HEK293T (cell line): ENCODE measurements around the gene BAIAP2L2.

Experiments
- CTCF ChIA-PET: fragments of 350-600 bp; formaldehyde crosslinking; extraction: SDS; loops from one replicate; lab custom pipeline; 2021; ENCODE audit warnings: antibody characterized with exemption, inconsistent platforms; lab: Yijun Ruan, JAX
- POLR2A ChIA-PET: fragments of 350-600 bp; formaldehyde crosslinking; extraction: SDS; loops from one replicate; lab custom pipeline; 2020; ENCODE audit warnings: antibody characterized with exemption, inconsistent platforms; lab: Yijun Ruan, JAX
- DNase-seq: peaks from one replicate; pipeline ENCODE4 v3.0.0; 2012; ENCODE audit warnings: mixed read lengths; ENCODE audit errors: extremely low spot score
- ARNT ChIP-seq: fragments of 450-650 bp; IDR thresholded peaks from 2 replicates; pipeline ENCODE4 v1.6.1; 2017; ENCODE audit warnings: mild to moderate bottlenecking
- BHLHE40 ChIP-seq: fragments of 450-650 bp; IDR thresholded peaks from 2 replicates; pipeline ENCODE4 v1.6.1; 2016; ENCODE audit warnings: mild to moderate bottlenecking, moderate library complexity, borderline replicate concordance
- CTBP1 ChIP-seq: fragments of 450-650 bp; IDR thresholded peaks from 2 replicates; pipeline ENCODE4 v1.6.1; 2016; ENCODE audit warnings: borderline replicate concordance
- ELF4 ChIP-seq: fragments of 450-650 bp; IDR thresholded peaks from 2 replicates; pipeline ENCODE4 v1.6.1; 2017; ENCODE audit warnings: antibody characterized with exemption
- FOXA1 ChIP-seq: fragments of 450-650 bp; IDR thresholded peaks from 2 replicates; pipeline ENCODE4 v1.6.1; 2016; ENCODE audit warnings: mild to moderate bottlenecking
- FOXK2 ChIP-seq: fragments of 450-650 bp; IDR thresholded peaks from 2 replicates; pipeline ENCODE4 v1.6.1; 2016; ENCODE audit warnings: mild to moderate bottlenecking
- FOXM1 ChIP-seq: fragments of 450-650 bp; IDR thresholded peaks from 2 replicates; pipeline ENCODE4 v1.6.1; 2017; ENCODE audit warnings: mild to moderate bottlenecking, borderline replicate concordance
- HDGF ChIP-seq: fragments of 450-650 bp; IDR thresholded peaks from 2 replicates; pipeline ENCODE4 v1.6.1; 2017; ENCODE audit warnings: antibody characterized with exemption, borderline replicate concordance
- L3MBTL2 ChIP-seq: fragments of 450-650 bp; conservative IDR thresholded peaks from 2 replicates; pipeline ENCODE4 v1.6.1; 2016; ENCODE audit warnings: mild to moderate bottlenecking
- LEF1 ChIP-seq: fragments of 450-650 bp; IDR thresholded peaks from 2 replicates; pipeline ENCODE4 v1.6.1; 2017; ENCODE audit warnings: mild to moderate bottlenecking, borderline replicate concordance
- NFRKB ChIP-seq: fragments of 450-650 bp; IDR thresholded peaks from 2 replicates; pipeline ENCODE4 v1.6.1; 2016; ENCODE audit warnings: mild to moderate bottlenecking, moderate library complexity
- SP1 ChIP-seq: fragments of 450-650 bp; IDR thresholded peaks from 2 replicates; pipeline ENCODE4 v1.6.1; 2017
- SUZ12 ChIP-seq: fragments of 450-650 bp; IDR thresholded peaks from 2 replicates; pipeline ENCODE4 v1.6.1; 2016; ENCODE audit warnings: mild to moderate bottlenecking
- TARDBP ChIP-seq: fragments of 450-650 bp; IDR thresholded peaks from 2 replicates; pipeline ENCODE4 v1.6.1; 2016
- ZNF384 ChIP-seq: fragments of 450-650 bp; IDR thresholded peaks from 2 replicates; pipeline ENCODE4 v1.6.1; 2016
- TF ChIP-seq, protein P1 (sequence below): fragments of 450-650 bp; IDR thresholded peaks from 2 replicates; pipeline ENCODE4 v1.6.1; 2016

BAIAP2L2 gene

DNA sequence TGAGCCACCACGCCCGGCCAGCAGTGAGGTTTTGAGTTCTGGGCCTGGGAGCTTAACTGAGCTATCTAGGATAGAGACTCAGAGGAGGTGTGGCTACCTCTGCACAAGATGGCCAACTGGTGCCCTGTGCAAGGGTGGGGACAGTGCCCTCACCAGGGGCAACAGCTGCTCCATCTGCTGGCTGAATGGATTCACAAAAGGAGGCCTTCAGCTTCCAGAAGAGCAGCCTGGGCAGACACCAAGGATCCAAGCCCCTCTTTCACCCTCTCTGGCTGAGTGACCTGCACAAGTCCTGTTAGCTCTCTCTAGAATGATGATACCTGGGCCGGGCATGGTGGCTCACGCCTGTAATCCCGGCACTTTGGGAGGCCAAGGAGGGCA lies 33.5 kb upstream of the BAIAP2L2 start:
- ChIA-PET CTCF (no interaction called here), POLR2A (no interaction called here)
- TF ChIP-seq BHLHE40: no peak
- no peak for TF ChIP-seq FOXK2
- no peak for TF ChIP-seq SUZ12
- no peak for TF ChIP-seq ZNF384
- no peak for TF ChIP-seq FOXM1
- TF ChIP-seq HDGF: no peak
- TF ChIP-seq, protein P1, sequence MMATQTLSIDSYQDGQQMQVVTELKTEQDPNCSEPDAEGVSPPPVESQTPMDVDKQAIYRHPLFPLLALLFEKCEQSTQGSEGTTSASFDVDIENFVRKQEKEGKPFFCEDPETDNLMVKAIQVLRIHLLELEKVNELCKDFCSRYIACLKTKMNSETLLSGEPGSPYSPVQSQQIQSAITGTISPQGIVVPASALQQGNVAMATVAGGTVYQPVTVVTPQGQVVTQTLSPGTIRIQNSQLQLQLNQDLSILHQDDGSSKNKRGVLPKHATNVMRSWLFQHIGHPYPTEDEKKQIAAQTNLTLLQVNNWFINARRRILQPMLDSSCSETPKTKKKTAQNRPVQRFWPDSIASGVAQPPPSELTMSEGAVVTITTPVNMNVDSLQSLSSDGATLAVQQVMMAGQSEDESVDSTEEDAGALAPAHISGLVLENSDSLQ: no peak
- no peak for TF ChIP-seq NFRKB
- no peak for TF ChIP-seq FOXA1
- no peak for TF ChIP-seq TARDBP
- no peak for TF ChIP-seq LEF1
- TF ChIP-seq ELF4: no peak
- TF ChIP-seq ARNT: no peak
- no peak for TF ChIP-seq L3MBTL2
- no peak for TF ChIP-seq CTBP1
- TF ChIP-seq SP1: no peak
- no peak for DNase-seq

DNA sequence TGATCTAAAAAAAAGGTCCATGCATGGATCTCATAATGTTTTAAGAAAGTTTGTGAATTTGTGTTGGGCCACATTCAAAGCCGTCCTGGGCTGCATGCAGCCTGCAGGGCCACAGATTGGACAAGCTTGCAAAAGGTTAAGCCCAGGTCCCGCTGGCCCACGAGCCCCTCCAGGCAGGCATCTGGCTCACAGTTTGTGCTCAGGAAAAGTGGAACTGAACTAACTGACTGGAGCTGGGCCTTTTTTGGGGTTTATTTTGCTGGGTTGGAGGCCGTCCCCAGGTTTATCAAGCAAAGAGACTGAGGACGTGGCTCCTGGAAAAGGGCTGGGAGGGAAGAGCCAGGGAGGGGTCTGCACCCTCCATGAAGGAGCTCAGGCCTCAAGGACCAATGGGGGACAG lies 32.1 kb upstream of the BAIAP2L2 start:
- ChIA-PET CTCF (interaction anchor here (1.3 kb wide), 1 partner anchor 28 kb away, joined by 3 read pairs; no protein-coding TSS in a partner anchor), POLR2A (no interaction called here)
- no peak for DNase-seq
- TF ChIP-seq ZNF384 (no peak), ELF4 (no peak), FOXM1 (no peak), ARNT (no peak), NFRKB (no peak), LEF1 (no peak), SP1 (no peak), BHLHE40 (no peak), FOXA1 (no peak), CTBP1 (no peak), FOXK2 (no peak), SUZ12 (no peak), TARDBP (no peak)
- TF ChIP-seq, protein P1: no peak

DNA sequence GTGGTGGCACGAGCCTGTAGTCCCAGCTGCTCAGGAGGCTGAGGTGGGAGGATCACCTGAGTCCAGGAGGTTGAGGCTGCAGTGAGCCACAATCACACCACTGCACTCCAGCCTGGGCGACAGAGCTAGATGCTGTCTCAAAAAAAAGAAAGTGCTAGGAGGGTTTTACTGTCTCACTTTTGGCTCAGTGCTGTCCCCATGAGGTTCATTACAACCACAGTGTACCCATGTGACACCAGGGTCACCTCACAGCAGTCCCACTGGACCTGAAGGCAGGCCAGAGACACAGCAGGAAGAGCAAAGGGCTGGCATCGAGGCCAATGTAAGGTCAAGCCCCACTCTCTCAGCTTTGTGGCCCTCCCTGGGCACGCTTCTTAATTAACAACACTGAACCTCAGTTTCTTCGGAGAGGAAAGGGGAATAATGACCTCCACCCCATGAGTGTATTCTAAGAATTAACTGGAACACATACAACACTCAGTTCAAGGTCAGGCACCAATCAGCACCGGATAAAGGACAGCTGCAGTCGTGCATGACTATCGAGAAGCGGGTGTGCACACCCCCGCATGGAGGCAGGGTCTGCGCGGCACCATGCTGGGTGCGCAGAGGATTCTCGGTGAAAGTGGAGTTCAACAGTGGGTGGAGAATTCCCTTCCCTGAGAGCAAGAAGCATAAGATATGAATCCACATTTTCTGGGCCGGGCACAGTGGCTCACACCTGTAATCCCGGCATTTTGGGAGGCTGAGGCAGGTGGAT lies 30.9 kb upstream of the BAIAP2L2 start:
- ChIA-PET CTCF (no interaction called here), POLR2A (no interaction called here)
- no peak for DNase-seq
- TF ChIP-seq SUZ12: no peak
- TF ChIP-seq ARNT: no peak
- no peak for TF ChIP-seq TARDBP
- no peak for TF ChIP-seq LEF1
- no peak for TF ChIP-seq FOXA1

DNA sequence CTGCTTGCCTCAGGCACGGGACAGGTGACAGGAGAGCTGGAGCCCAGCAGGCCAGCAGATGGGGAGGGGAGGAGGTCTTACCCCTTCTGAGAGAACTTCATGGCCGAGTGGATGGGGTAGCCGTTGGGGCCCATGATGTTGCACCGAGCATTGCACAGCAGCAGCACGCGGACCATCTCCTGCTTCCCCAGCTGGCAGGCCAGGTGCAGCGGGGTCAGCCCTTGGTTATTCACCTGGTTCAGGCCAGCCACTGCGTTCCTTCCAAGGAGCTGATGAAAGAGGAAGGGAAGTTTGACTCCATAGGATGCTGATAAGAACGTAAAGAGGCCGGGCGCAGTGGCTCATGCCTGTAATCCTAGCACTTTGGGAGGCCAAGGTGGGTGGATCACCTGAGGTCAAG lies 29.4 kb upstream of the BAIAP2L2 start:
- POLR2A ChIA-PET: no interaction called here
- CTCF ChIA-PET: interaction anchor here (1.4 kb wide), 1 partner anchor 25 kb away, joined by 4 read pairs; no protein-coding TSS in a partner anchor
- TF ChIP-seq FOXK2 (no peak), ELF4 (no peak), CTBP1 (no peak), FOXA1 (no peak)
- TF ChIP-seq, protein P1: no peak
- DNase-seq: no peak

DNA sequence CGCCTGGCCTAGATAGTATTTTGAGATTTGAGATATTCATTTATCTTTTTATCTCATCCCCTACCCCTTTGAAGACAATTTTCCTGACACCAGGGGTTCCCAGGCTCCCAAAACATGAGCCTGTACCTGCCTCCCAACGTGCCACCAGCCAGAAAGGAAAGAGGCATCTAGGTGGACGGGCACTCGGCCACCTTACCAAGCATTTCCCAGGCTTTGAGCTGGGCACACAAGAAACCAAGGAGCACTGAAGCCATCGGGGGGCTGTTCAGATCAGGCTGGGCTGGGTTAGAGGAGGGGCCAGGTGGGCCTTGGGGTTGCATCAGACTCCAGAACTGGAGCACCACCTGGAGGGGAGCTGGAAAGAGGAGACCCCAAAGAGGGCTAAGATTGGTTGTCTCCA lies 28.5 kb upstream of the BAIAP2L2 start:
- no peak for DNase-seq
- no peak for TF ChIP-seq BHLHE40
- no peak for TF ChIP-seq SUZ12
- no peak for TF ChIP-seq LEF1
- no peak for TF ChIP-seq ARNT
- no peak for TF ChIP-seq CTBP1
- no peak for TF ChIP-seq FOXM1
- no peak for TF ChIP-seq SP1
- no peak for TF ChIP-seq NFRKB
- TF ChIP-seq HDGF: no peak
- CTCF ChIA-PET: interaction anchor here (1.4 kb wide), 1 partner anchor 24 kb away, joined by 4 read pairs; no protein-coding TSS in a partner anchor
- POLR2A ChIA-PET: no interaction called here

DNA sequence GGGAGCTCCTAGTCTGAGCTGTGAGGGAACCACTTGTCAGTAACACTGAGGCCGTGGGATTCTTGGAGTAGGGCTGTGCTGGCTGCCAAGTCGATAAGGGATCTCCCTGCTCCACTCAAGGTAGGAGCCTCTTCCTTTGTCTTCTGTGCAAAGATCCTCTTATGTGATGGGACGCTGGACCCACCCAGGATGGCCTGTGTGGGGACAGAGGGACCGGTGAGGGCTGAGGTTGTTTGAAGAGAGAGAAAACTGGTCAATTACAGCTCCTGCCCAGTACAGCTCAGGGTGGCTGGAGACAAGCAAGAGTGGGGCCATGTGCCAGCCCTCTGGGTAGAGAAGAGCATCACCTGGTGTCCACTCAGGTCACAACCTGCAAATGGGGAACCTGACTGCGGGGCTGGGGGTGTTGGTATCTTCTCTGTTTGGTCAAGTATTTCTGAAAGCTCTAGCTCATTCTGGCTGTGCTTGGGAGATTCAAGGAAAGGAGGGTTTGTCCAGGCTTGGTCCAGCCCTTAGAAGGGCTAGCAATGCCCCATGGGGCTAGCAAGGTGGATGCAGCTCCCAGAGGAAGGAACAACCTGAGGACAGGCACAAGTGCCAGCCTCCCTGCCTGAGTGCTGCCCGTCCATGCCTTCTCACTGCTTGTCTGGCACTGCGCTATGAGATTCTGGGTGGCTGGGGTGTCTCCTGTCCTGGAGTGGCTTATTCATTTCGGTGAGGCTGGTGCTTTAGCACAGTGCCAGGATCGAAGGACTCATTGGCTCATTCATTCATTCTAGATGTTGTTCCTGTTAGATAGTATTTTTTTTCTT lies 27.6 kb upstream of the BAIAP2L2 start:
- TF ChIP-seq FOXK2 (no peak), ZNF384 (no peak), ARNT (no peak), L3MBTL2 (no peak), ELF4 (no peak), NFRKB (no peak), SUZ12 (no peak), TARDBP (no peak), FOXA1 (no peak), BHLHE40 (no peak)
- DNase-seq: no peak
- ChIA-PET POLR2A (no interaction called here), CTCF (interaction anchor here (1.9 kb wide), 1 partner anchor 23 kb away, joined by 6 read pairs; no protein-coding TSS in a partner anchor)
